Measurements from ENCODE around the gene MED16. TPM values are rescaled to one million over a fixed set of nuclear protein-coding genes. Genes with fewer than 3 reads are reported as not detected.

MED16 gene
- total and polyA plus RNA-seq, 2 of the 4 experiments (the other 2 are of a cell fraction): 8.1 to 40.2 TPM

DNA sequence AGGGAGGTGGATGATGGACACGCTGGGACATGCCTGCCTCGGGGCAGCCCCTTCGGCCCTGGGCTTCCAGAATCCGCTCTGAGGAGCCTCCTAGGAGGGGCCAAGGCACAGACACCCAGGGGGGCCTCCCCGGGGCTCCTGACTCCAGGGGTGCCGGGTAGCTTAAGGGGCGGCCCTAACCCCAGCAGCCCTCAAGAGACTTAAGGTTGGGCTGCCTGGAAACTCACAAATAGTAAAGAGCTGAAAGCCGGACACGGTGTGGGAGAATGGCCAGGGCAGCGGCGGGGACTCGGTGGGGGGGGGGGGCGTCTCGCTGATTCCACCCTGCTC is 40.5 kb upstream of the MED16 start (continued):
- TF ChIP-seq CTCF (conservative IDR thresholded peaks at IDR 0.05; ENCODE audit: low read depth, low read length): no peak
- TF ChIP-seq MAFK (IDR thresholded peaks at IDR 0.05; ENCODE audit: low read depth, low read length): no peak
- no peak for TF ChIP-seq NFE2L2 (IDR thresholded peaks at IDR 0.05; ENCODE audit: low read depth, low read length)
- TF ChIP-seq SMC3 (IDR thresholded peaks at IDR 0.05; ENCODE audit: low read depth, low read length): no peak
- TF ChIP-seq FOS (IDR thresholded peaks at IDR 0.05; ENCODE audit: low read depth, low read length): no peak
- TF ChIP-seq RAD21 (IDR thresholded peaks at IDR 0.05; ENCODE audit: low read length): no peak

Measured in IMR-90 (cell line).